Measurements from ENCODE around the gene C10orf53. TPM values are rescaled to one million over a fixed set of nuclear protein-coding genes. Genes with fewer than 3 reads are reported as not detected.

The C10orf53 gene
- polyA plus RNA-seq, 1 of the 3 experiments (the other 2 are of a cell fraction), result not detected

GRCh38 chr10:49652421-49653272, 26.8 kb upstream of the C10orf53 start:
- Histone ChIP-seq H3K9me2 (no peaks in the 10 kb centered on the region), H3K27me3 (ENCODE audit: insufficient read depth) (no peaks in the 10 kb centered on the region), H3K4me3 (ENCODE audit: low read depth in 2 of 2, low read length in 1 of 2) (no peak overlapping the region), H3K27ac (ENCODE audit: low read depth in 2 of 2, low read length in 1 of 2) (no peak overlapping the region), H3F3A (replicated peaks; ENCODE audit: insufficient read depth) (no peaks in the 10 kb centered on the region), H3K4me2 (no peak overlapping the region), H3K9ac (no peak overlapping the region), H2AFZ (ENCODE audit: low read depth) (no peak overlapping the region), H3K36me3 (replicated peaks in 1 of 2; ENCODE audit: control insufficient read depth in 1 of 2, insufficient read depth in 2 of 2, low read length in 1 of 2) (no peaks in the 10 kb centered on the region), H3K9me3 (no peaks in the 10 kb centered on the region), H4K20me1 (ENCODE audit: insufficient read depth) (no peaks in the 10 kb centered on the region), H3K79me2 (ENCODE audit: insufficient read depth) (no peaks in the 10 kb centered on the region), H3K4me1 (ENCODE audit: control insufficient read depth in 1 of 2, insufficient read depth in 2 of 2, low read depth in 1 of 2, low read length in 1 of 2) (peaks cover 0 to 12% of the 10 kb centered on the region in 2 experiments; a peak in 1 of 4 replicates)
- POLR2A ChIA-PET, result no interaction called here
- TF ChIP-seq PBX3 (IDR thresholded peaks at IDR 0.05) (no peak), IRF3 (IDR thresholded peaks at IDR 0.05; ENCODE audit: low read depth, low read length) (no peak), USF2 (IDR thresholded peaks at IDR 0.05; ENCODE audit: borderline replicate concordance, low read depth, low read length) (no peak)
- DNase-seq, result no peak
- CTCF ChIA-PET, result interaction anchor here (0.8 to 1.1 kb wide), 2 partner anchors 10 to 48 kb away, joined by 3 read pairs; no protein-coding TSS in a partner anchor
- 63% methylated on average over 15 of the region's 15 CpGs for WGBS (ENCODE audit: low lambda C conversion rate)

GRCh38 chr10:49653273-49653929, 26.1 kb upstream of the C10orf53 start:
- Histone ChIP-seq H3K4me3 (ENCODE audit: low read depth in 2 of 2, low read length in 1 of 2) (no peak overlapping the region), H3K27me3 (ENCODE audit: insufficient read depth) (no peaks in the 10 kb centered on the region), H3K9ac (no peak overlapping the region), H3K36me3 (replicated peaks in 1 of 2; ENCODE audit: control insufficient read depth in 1 of 2, insufficient read depth in 2 of 2, low read length in 1 of 2) (no peaks in the 10 kb centered on the region), H3K4me1 (ENCODE audit: control insufficient read depth in 1 of 2, insufficient read depth in 2 of 2, low read depth in 1 of 2, low read length in 1 of 2) (peaks cover 0 to 12% of the 10 kb centered on the region in 2 experiments; a peak in 1 of 4 replicates), H3K9me2 (no peaks in the 10 kb centered on the region), H3K27ac (ENCODE audit: low read depth in 2 of 2, low read length in 1 of 2) (no peak overlapping the region), H2AFZ (ENCODE audit: low read depth) (no peak overlapping the region), H4K20me1 (ENCODE audit: insufficient read depth) (no peaks in the 10 kb centered on the region), H3K79me2 (ENCODE audit: insufficient read depth) (no peaks in the 10 kb centered on the region), H3K4me2 (no peak overlapping the region), H3K9me3 (no peaks in the 10 kb centered on the region), H3F3A (replicated peaks; ENCODE audit: insufficient read depth) (no peaks in the 10 kb centered on the region)
- DNase-seq, result no peak
- TF ChIP-seq REST (IDR thresholded peaks at IDR 0.05; ENCODE audit: low read depth, low read length), result no peak
- no peak for TF ChIP-seq GABPA (IDR thresholded peaks at IDR 0.05; ENCODE audit: low read depth)
- no peak for TF ChIP-seq FOXM1 (IDR thresholded peaks at IDR 0.05; ENCODE audit: low read depth)
- TF ChIP-seq PBX3 (IDR thresholded peaks at IDR 0.05), result no peak
- TF ChIP-seq RFX5 (IDR thresholded peaks at IDR 0.05; ENCODE audit: low read length), result no peak
- no peak for TF ChIP-seq MXI1 (IDR thresholded peaks at IDR 0.05; ENCODE audit: low read depth, low read length)
- no peak for TF ChIP-seq MEF2A (IDR thresholded peaks at IDR 0.05; ENCODE audit: borderline replicate concordance, low read depth)
- TF ChIP-seq TCF12 (IDR thresholded peaks at IDR 0.05), result no peak
- TF ChIP-seq MAX (IDR thresholded peaks at IDR 0.05; ENCODE audit: low read depth), result no peak
- no peak for TF ChIP-seq YY1 (IDR thresholded peaks at IDR 0.05; ENCODE audit: low read depth)
- no peak for TF ChIP-seq RAD21 (IDR thresholded peaks at IDR 0.05; ENCODE audit: low read length)
- ChIA-PET POLR2A (no interaction called here), CTCF (interaction anchor here (0.8 to 1.1 kb wide), 2 partner anchors 10 to 48 kb away, joined by 3 read pairs; no protein-coding TSS in a partner anchor)
- WGBS (ENCODE audit: low lambda C conversion rate), result 64% methylated on average over 3 of the region's 11 CpGs
